NB4 (cell line): ENCODE data around the gene NANOS2.

Experiments
- CTCF ChIP-seq: IDR thresholded peaks from one replicate; pipeline ENCODE4 v1.5.1; 2012; ENCODE audit warnings: low read depth, low read length
- MAX ChIP-seq: IDR thresholded peaks from 2 replicates; pipeline ENCODE4 v1.6.1; 2011; ENCODE audit warnings: low read depth, low read length
- MYC ChIP-seq: IDR thresholded peaks from 2 replicates; pipeline ENCODE4 v1.6.1; 2011; ENCODE audit warnings: low read depth, low read length
- POLR2A ChIP-seq: IDR thresholded peaks from 2 replicates; pipeline ENCODE4 v1.6.1; 2011; ENCODE audit warnings: mild to moderate bottlenecking; ENCODE audit not compliant: insufficient read length; ENCODE audit errors: extremely low read depth

- no peak for TF ChIP-seq CTCF
- TF ChIP-seq POLR2A: no peak
- no peak for TF ChIP-seq MYC
- TF ChIP-seq MAX: no peak
Observed at GRCh38 chr19:45881909-45882528, 32.6 kb downstream of the NANOS2 start.
